LHCN-M2 (cell line): ENCODE data around the gene PDCD1. TPM values are rescaled to one million over a fixed set of nuclear protein-coding genes. Genes with fewer than 3 reads are reported as not detected.

Source experiments
- DNase-seq: peaks from one replicate; pipeline ENCODE4 v3.0.0-alpha.2; 2012; ENCODE audit warnings: low read depth
- total RNA-seq: library from RNA; depleted of rRNA; stranded (reverse); fragments of >200 nt; gene quantifications from 2 replicates; pipeline ENCODE4 v1.2.3, GENCODE V29; 2014

The PDCD1 gene
- total RNA-seq, 1 experiment from 2014 or later = not detected

DNA sequence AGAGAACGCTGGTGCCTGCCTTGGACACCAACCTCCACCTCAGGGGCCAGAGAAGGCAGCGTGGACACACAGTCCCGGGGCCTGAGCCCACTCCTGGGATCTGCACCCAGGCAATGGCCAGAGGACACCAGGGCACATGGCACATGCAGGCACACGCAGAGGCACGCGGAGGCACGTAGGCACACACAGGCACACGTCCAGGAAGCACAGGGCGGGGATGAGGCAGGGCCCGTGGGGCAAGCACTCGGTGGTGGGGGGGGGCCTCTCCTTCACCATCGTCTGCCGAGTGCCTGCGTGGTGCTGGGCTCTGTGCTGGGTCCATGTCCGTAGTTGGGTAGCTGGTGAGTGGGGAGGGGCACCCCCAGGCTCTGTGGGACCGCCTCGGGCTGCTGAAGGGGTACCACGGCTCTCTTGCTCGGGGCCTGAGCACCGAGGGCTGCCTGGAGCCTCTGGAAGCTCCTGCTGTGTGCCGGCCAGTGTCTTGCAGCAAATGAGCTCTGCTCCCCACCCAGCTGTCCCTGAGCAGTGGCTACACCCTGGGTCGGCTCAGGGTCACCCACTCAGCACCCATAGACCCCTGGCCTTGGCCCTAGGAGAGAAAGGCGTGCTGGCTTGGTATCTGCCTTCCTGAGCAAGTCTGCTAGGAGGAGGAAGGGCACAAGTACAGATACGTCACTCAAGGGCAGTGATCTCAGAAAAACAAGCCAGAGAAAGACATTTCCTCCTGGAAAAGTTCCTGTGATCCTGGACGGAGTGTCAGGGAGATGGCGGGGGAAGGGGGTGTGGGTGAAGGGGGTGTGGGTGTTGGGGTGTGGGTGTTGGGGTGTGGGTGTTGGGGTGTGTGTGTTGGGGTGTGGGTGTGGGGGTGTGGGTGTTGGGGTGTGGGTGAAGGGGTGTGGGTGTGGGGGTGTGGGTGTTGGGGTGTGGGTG lies 37.3 kb upstream of the PDCD1 start:
- no peak for DNase-seq

- no peak for DNase-seq
Observed at GRCh38 chr2:241895427-241895711, 36.7 kb upstream of the PDCD1 start.

DNA sequence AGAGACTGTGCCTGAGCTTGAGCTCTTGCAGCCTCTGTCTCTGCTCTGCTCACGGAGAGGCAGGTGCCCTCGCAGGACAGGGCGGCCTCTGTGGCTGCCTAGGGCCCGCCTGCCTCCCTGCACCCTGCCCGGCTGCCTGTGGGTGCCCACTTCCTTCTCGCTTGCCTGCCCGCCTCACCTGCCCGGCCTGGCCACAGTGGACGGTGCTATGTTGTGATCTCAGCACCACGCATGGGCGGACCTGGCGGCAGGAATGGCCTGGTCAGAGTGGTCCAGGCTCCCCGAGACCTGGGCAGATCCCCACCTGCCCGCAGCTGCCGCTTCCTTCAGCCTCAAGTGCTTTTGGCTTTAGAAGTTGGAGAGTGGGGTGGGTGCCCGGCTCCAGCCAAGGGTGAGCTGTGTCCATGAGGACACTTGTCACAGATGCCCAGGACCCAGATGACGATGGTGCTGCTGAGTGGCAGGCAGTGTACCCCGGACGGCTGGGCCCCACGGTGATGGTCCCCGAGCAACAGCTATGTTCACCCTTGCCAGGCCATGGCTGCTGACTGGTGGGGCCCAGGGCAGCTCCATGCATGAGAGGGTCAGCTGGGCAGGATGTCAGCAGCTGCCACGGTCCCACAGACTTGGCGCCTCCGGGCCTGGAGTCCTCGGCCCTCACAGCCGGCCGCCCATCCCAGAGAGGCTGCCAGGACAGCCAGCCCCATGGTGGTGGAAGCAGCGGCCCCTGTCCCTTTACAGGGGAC lies 36.2 kb upstream of the PDCD1 start:
- DNase-seq = no peak

DNA sequence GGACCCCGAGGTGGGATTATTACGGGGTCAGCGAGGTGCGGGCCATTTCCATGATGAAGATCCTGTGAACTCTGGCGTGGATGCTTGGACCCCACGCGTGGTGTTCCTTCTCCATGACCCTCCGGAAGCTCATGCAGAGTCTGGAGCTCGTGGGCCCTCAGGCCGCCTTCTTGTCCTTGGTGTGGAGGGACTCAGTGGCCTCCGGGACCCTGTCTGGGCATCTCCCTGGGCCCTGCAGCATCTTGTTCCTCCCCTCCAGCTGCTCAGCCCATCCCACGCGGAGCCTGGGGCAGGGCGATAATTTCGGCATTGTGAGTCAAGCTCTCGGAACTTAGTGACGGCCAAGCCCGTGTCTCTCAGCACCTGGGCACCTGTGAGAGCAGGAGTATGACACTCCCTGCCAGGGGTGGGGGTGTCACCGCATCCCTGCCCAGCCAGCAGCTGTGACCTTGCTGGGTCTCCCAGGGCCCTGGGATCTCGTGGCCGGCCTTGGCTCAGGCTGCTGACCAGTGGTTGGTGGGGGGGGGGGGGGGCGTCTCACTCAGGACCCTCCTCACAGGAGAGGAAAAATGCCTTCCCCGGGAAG lies 35.5 kb upstream of the PDCD1 start:
- DNase-seq = no peak

DNA sequence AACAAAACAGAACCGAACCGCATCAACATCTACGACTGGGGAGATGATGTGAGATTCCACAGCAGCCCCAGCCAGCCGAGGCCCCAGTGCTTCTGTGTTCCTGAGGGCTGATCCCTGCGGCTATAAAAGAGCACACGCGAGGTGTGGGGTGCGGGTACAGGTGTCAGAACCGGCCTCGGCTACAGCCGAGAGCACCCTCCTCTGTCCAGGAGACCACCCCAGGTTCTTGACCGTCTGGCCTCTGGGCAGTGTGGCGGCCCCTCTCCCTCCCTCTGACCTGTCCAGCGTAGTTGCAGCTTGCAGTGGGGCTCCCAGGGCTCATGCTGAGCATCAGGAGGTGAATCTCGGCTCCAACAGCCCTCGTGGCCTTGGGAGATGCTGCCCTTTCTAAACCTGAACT lies 34.6 kb upstream of the PDCD1 start:
- no peak for DNase-seq

GRCh38 chr2:241892299-241893137 lies 33.8 kb upstream of the PDCD1 start:
- no peak for DNase-seq

- DNase-seq = no peak
Observed at GRCh38 chr2:241891988-241892298, 33.2 kb upstream of the PDCD1 start.

DNA sequence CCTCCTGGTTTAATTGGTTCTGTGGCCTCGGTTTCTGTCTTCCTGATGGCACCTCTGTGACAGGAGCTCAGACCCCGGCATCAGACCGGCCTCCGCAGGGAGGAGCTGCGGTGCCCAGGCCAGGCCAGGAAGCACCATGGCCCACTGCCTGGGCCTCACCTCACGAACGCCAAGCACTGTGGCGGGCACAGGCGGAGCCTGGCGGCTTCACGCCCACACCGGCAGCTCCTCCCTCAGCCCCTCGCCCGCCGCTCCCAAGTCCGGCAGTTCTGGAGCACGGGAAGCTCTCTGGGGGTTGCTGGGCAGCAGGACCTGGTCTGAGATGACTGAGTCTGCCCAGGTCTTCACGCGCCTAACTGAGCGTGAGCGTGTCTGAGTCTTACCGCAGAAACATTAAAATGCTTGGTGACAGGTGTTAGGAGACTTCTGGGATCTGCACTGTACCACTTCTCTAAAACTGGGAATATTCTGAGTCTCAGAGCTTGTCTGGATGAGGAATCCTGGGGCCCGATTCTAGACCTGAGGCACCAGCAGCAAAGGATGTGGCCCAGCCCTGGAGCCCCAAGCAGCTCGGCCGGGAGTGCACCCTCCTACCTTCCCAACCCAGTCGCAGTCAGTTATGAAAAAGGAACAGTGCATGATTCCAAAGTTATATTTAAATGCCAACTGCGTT lies 32.8 kb upstream of the PDCD1 start:
- DNase-seq = no peak

GRCh38 chr2:241890524-241891235 lies 32.0 kb upstream of the PDCD1 start:
- no peak for DNase-seq

GRCh38 chr2:241888641-241889040 lies 29.9 kb upstream of the PDCD1 start:
- no peak for DNase-seq

GRCh38 chr2:241887806-241888522 lies 29.3 kb upstream of the PDCD1 start:
- no peak for DNase-seq

GRCh38 chr2:241886840-241887447 lies 28.2 kb upstream of the PDCD1 start:
- no peak for DNase-seq

DNA sequence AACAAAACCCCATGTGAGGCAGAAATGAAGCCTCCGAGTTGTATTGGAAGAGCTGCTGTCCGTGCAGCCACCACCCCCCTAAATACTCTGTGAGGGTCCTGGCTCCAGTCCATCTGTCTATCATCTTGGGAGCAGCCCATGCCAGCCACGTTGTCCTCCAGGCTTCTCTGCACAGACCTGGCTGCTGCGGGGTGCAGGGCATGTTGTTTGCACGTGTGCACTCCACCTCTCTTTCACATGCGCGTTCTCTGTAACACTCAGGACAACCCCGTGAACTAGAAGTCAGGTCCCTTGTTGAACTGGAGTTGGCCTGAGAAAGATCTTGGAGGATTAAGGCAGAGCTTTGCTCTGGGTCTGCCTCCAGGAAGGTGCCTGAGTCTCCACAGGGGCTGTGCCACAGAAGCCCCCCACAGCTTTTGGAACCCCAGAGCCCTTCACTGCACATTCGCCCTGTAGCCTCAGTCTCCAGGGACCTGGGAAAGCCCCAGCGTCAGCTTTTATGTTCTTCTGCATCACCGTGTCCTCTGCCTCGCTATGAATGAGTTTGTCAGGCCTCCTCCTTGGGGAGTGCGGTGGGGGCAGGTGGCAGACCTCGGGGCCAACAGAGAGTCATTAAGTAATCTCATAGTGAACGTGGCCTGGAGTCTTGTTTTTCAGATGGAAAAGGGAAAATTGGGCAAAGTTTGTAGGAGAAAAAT lies 27.4 kb upstream of the PDCD1 start:
- no peak for DNase-seq

- DNase-seq = no peak
Observed at GRCh38 chr2:241885291-241885945, 26.7 kb upstream of the PDCD1 start.

DNA sequence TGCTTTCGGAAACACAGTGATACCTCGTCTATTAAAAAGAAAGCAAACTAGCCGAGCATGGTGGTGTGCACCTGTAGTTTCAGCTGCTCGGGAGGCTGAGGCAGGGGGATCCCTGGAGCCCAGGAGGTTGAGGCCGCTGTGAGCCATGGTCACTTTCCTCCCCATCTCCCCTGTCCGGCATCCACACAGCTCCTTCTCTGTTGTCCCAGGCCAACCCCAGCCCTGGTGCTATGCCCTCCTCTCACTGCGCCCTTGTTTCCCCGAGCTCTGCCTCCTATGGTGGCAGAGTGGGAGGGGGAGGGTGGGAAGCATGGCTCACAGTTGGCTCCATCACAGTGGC lies 26.2 kb upstream of the PDCD1 start:
- no peak for DNase-seq

DNA sequence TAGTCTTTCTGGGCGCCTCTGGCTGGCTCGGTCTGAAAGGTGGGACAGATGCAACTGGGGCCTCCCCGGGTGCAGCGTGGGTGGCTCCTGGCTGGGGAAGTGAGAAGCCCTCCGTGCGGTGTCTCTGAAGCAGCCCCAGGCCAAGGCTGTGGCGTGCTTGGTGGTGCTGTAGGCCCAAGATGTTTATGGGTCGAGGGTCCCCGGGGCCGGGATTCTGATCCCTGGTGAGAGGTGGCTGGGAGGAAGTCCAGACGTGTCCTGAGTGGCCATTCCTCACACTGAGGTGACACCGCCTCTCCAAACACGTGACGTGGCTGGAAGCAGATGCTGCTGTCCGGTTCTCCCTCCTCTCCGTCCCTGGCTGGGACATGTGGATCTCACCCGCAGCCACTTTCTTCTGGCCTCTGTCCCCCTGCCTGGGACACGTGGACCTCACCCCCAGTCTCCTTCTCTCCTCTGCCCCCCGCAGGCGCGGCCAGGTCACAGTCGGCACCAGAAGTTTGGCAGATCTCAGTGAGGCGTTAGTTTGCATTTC lies 23.5 kb upstream of the PDCD1 start:
- DNase-seq = no peak

- DNase-seq = no peak
Observed at GRCh38 chr2:241880311-241881073, 21.8 kb upstream of the PDCD1 start.

DNA sequence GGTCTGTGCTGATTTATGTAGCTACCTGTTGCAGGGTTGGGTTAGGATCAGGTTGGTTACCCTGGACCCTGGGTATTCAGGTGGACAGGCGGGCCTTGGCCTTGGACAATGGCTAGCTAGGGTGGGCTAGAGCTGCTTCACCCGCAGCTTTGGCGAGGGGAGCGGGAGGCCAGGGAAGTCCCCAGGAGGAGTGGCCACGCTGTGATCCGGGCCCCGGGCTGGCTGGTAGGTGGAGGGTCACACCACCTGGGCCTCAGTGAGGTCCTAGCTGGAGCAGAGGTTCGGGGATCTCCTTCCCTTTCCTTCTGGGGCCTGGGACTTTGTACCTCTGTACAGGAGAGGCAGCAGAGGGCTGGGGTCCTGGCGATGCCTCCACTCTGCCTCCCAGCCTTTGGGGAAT lies 20.6 kb upstream of the PDCD1 start:
- no peak for DNase-seq
